DND-41 (cell line): ENCODE data around the gene CDC45.

ENCODE experiments used
- EZH2 ChIP-seq: IDR thresholded peaks from 3 replicates; pipeline ENCODE4 v1.6.1; 2012; ENCODE audit warnings: borderline replicate concordance, low read depth, mild to moderate bottlenecking, moderate library complexity, low read length, inconsistent platforms; ENCODE audit not compliant: severe bottlenecking
- TF ChIP-seq, protein P1 (sequence below): IDR thresholded peaks from 2 replicates; pipeline ENCODE4 v1.5.1; 2012; ENCODE audit warnings: borderline replicate concordance, low read length, moderate library complexity, mild to moderate bottlenecking; ENCODE audit not compliant: poor library complexity, severe bottlenecking; ENCODE audit errors: extremely low read depth

DNA sequence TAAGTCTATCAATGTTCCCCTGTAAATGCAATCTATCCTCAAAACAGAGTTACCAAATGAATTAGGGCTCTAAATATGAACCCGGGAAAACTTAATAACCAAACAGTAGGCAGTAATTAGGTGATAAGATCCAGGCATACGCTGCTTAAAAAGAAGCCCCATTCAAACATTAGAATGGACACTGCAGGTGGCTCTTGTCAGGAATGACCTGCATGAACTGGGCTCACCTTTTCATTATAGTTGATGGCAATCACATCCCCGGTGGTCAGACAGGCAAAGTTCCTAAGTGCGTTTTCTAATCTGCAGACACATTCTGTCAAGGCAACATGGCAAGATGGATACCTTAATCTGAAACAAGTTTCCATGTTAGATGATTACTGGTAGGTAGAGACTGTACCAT, 14.7 kb upstream of the CDC45 start:
- TF ChIP-seq, protein P1, sequence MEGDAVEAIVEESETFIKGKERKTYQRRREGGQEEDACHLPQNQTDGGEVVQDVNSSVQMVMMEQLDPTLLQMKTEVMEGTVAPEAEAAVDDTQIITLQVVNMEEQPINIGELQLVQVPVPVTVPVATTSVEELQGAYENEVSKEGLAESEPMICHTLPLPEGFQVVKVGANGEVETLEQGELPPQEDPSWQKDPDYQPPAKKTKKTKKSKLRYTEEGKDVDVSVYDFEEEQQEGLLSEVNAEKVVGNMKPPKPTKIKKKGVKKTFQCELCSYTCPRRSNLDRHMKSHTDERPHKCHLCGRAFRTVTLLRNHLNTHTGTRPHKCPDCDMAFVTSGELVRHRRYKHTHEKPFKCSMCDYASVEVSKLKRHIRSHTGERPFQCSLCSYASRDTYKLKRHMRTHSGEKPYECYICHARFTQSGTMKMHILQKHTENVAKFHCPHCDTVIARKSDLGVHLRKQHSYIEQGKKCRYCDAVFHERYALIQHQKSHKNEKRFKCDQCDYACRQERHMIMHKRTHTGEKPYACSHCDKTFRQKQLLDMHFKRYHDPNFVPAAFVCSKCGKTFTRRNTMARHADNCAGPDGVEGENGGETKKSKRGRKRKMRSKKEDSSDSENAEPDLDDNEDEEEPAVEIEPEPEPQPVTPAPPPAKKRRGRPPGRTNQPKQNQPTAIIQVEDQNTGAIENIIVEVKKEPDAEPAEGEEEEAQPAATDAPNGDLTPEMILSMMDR, result no peak
- TF ChIP-seq EZH2, result no peak
